LNCAP (cell line): ENCODE results near the gene ZBTB44.

ENCODE experiments used
- CTCF ChIP-seq: fragments of 450-650 bp; IDR thresholded peaks from 2 replicates; pipeline ENCODE4 v1.5.1; 2017; ENCODE audit warnings: mild to moderate bottlenecking

The ZBTB44 gene

GRCh38 chr11:130198964-130199363 lies 115.8 kb downstream of the ZBTB44 start:
- TF ChIP-seq CTCF, result no peak

GRCh38 chr11:130198292-130198691 lies 116.4 kb downstream of the ZBTB44 start:
- TF ChIP-seq CTCF, result no peak

- TF ChIP-seq CTCF, result no peak
Measured at GRCh38 chr11:130197386-130198035, 117.2 kb downstream of the ZBTB44 start.

- no peak for TF ChIP-seq CTCF
Measured at GRCh38 chr11:130194241-130195023, 120.3 kb downstream of the ZBTB44 start.

- no peak for TF ChIP-seq CTCF
Measured at GRCh38 chr11:130192845-130193267, 121.9 kb downstream of the ZBTB44 start.

- TF ChIP-seq CTCF, result no peak
Measured at GRCh38 chr11:130191896-130192295, 122.8 kb downstream of the ZBTB44 start.

GRCh38 chr11:130190371-130190881 lies 124.3 kb downstream of the ZBTB44 start:
- no peak for TF ChIP-seq CTCF
